Transverse colon (tissue), 4 donors: ENCODE results near the gene SUCO. TPM values are rescaled to one million over a fixed set of nuclear protein-coding genes. Genes with fewer than 3 reads are reported as not detected.

Experiments used
- DNase-seq: peaks from one replicate; pipeline ENCODE4 v3.0.0-alpha.2; 2019
- H3K27ac ChIP-seq, 4 donors: fragments of 200-600 bp; sonication (generic); 2 replicates each; pipeline ENCODE4 v1.5.1; 2016 to 2018; ENCODE audit warnings: inconsistent platforms in 4 of 4
- H3K27me3 ChIP-seq: fragments of 200-600 bp; sonication (generic); 2 replicates; pipeline ENCODE4 v1.5.1; 2017; ENCODE audit warnings: inconsistent platforms
- H3K36me3 ChIP-seq, 4 donors: fragments of 200-600 bp; sonication (generic); 2 replicates each; pipeline ENCODE4 v1.5.1; 2017 to 2019; ENCODE audit warnings: inconsistent platforms in 4 of 4
- H3K4me1 ChIP-seq, 4 donors: fragments of 200-600 bp; sonication (generic); 2 replicates each; pipeline ENCODE4 v1.5.1; 2017 to 2020; ENCODE audit warnings: inconsistent platforms in 4 of 4
- H3K4me3 ChIP-seq, 4 donors: fragments of 200-600 bp; sonication (generic); 1 replicate in 1 of 4; 2 replicates in 3 of 4; pipeline versions ENCODE4 v1.5.1 to v1.6.1; 2017 to 2019; ENCODE audit warnings: inconsistent platforms in 4 of 4
- H3K9me3 ChIP-seq, 2 donors: fragments of 200-600 bp; sonication (generic); 2 replicates each; pipeline ENCODE4 v1.5.1; 2017 to 2019; ENCODE audit warnings: inconsistent platforms in 2 of 2
- EP300 ChIP-seq: sonication (generic); formaldehyde crosslinking; IDR thresholded peaks from one replicate; pipeline ENCODE4 v1.6.1; 2017; ENCODE audit warnings: antibody characterized with exemption, low read depth
- POLR2A ChIP-seq: fragments of 450-650 bp; IDR thresholded peaks from one replicate; pipeline ENCODE4 v1.6.1; 2016; ENCODE audit warnings: antibody characterized with exemption, mild to moderate bottlenecking, moderate library complexity
- POLR2AphosphoS5 ChIP-seq, 3 donors: sonication (generic); formaldehyde crosslinking; IDR thresholded peaks; one replicate each; pipeline ENCODE4 v1.6.1; 2016; ENCODE audit warnings: antibody characterized with exemption in 3 of 3
- WGBS, 2 donors: methylation state at CpG; one replicate each; pipeline ENCODE4 v1.1.5; 2018; ENCODE audit warnings: low coverage in 1 of 2; 5-methylcytosine and 5-hydroxymethylcytosine counted together
- in situ Hi-C, 4 donors: fragments of 200-750 bp; cut with MboI; loops; one replicate each; pipeline versions ENCODE4 v1.15.0 to v1.15.1; 2017; ENCODE audit warnings: low sequenced_read_pairs in 3 of 4, low pct_ligation_motif_present in 1 of 4, low pct_unique_long_range_greater_than_20kb in 1 of 4
- intact Hi-C: fragments of 100-400 bp; cut with DNase I; formaldehyde crosslinking; loops from one replicate; pipeline ENCODE4 v1.15.1; 2023; ENCODE audit warnings: low total_unique reads
- total RNA-seq, 4 donors: library from RNA; depleted of rRNA; stranded (reverse); fragments of >200 nt; gene quantifications; one replicate each; pipeline ENCODE4 v1.1.0, GENCODE V29; 2016
- TF ChIP-seq, protein P1 (sequence below), 5 experiments: fragments of 200-600 bp in 3 of 5; fragments of 450-650 bp in 2 of 5; sonication (generic) in 3 of 5; IDR thresholded peaks; 1 replicate in 2 of 5; 2 replicates in 3 of 5; pipeline ENCODE4 v1.5.1; 2016 to 2017; ENCODE audit warnings: antibody characterized with exemption in 5 of 5, inconsistent platforms in 3 of 5, mild to moderate bottlenecking in 2 of 5, moderate library complexity in 1 of 5

SUCO gene
- total RNA-seq, 4 donors from 2014 or later: 10.1 to 48.4 (median 21.6) TPM

DNA sequence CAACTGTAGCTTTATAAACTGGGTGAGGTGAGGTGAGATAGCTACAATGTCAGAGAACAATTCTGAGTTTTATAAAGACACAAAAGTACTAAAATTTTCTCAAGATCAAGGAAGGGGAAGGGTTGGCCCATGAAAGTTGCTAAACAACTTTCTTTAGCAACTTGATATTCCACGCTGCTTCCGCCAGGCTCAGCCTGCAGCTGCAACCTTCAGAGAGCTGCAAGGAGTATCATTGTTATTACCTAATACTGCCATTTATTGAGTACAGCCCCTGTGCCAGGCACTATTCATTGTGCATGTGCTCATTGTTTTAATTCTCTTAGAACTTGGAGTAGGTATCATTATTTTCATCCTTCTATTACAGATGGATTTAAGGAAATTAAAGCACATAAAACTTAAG is 34.1 kb upstream of the SUCO start:
- Histone ChIP-seq H3K27me3 (no peaks in the 10 kb centered on the region), H3K9me3 (no peaks in the 10 kb centered on the region), H3K4me1 (peaks cover 0 to 4% (median 0%) of the 10 kb centered on the region in 4 donors), H3K27ac (no peak overlapping the region), H3K36me3 (no peaks in the 10 kb centered on the region), H3K4me3 (no peak overlapping the region)
- TF ChIP-seq, protein P1, sequence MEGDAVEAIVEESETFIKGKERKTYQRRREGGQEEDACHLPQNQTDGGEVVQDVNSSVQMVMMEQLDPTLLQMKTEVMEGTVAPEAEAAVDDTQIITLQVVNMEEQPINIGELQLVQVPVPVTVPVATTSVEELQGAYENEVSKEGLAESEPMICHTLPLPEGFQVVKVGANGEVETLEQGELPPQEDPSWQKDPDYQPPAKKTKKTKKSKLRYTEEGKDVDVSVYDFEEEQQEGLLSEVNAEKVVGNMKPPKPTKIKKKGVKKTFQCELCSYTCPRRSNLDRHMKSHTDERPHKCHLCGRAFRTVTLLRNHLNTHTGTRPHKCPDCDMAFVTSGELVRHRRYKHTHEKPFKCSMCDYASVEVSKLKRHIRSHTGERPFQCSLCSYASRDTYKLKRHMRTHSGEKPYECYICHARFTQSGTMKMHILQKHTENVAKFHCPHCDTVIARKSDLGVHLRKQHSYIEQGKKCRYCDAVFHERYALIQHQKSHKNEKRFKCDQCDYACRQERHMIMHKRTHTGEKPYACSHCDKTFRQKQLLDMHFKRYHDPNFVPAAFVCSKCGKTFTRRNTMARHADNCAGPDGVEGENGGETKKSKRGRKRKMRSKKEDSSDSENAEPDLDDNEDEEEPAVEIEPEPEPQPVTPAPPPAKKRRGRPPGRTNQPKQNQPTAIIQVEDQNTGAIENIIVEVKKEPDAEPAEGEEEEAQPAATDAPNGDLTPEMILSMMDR (IDR thresholded peaks at IDR 0.05): no peak
- TF ChIP-seq EP300: no peak
- TF ChIP-seq POLR2A: no peak
- TF ChIP-seq POLR2AphosphoS5 (IDR thresholded peaks at IDR 0.05): no peak
- intact Hi-C loops (no loop called here), in situ Hi-C loops (no loop called here)
- no peak for DNase-seq
- WGBS, 2 donors: 86 to 91% methylated on average over 2 of the region's 2 CpGs

- intact Hi-C loops (no loop called here), in situ Hi-C loops (no loop called here)
- no peak overlapping the region for H3K27ac ChIP-seq
- peaks cover 0 to 4% (median 0%) of the 10 kb centered on the region in 4 donors for H3K4me1 ChIP-seq
- 85 to 100% methylated on average over 1 to 3 of the region's 3 CpGs for WGBS, 2 donors
- peak; percentile 10 for DNase-seq
- H3K4me3 ChIP-seq: no peak overlapping the region
- H3K36me3 ChIP-seq: no peaks in the 10 kb centered on the region
- H3K9me3 ChIP-seq: no peaks in the 10 kb centered on the region
- no peaks in the 10 kb centered on the region for H3K27me3 ChIP-seq
- TF ChIP-seq POLR2A (no peak), POLR2AphosphoS5 (IDR thresholded peaks at IDR 0.05) (no peak), EP300 (no peak)
- TF ChIP-seq, protein P1 (IDR thresholded peaks at IDR 0.05): no peak
Measured at GRCh38 chr1:172499636-172500141, 33.3 kb upstream of the SUCO start.

GRCh38 chr1:172500207-172500606 is 32.7 kb upstream of the SUCO start:
- Histone ChIP-seq H3K4me1 (peaks cover 0 to 4% (median 0%) of the 10 kb centered on the region in 4 donors), H3K4me3 (no peak overlapping the region), H3K27me3 (no peaks in the 10 kb centered on the region), H3K36me3 (no peaks in the 10 kb centered on the region), H3K9me3 (no peaks in the 10 kb centered on the region), H3K27ac (no peak overlapping the region)
- TF ChIP-seq, protein P1 (IDR thresholded peaks at IDR 0.05): no peak
- TF ChIP-seq EP300 (no peak), POLR2A (no peak), POLR2AphosphoS5 (IDR thresholded peaks at IDR 0.05) (no peak)
- WGBS, 2 donors: 40 to 66% methylated on average over 1 to 2 of the region's 2 CpGs
- intact Hi-C loops (no loop called here), in situ Hi-C loops (no loop called here)
- DNase-seq: no peak

- TF ChIP-seq POLR2A (no peak), POLR2AphosphoS5 (IDR thresholded peaks at IDR 0.05) (no peak), EP300 (no peak)
- TF ChIP-seq, protein P1 (IDR thresholded peaks at IDR 0.05): no peak
- no peaks in the 10 kb centered on the region for H3K27me3 ChIP-seq
- H3K4me1 ChIP-seq: no peaks in the 10 kb centered on the region
- H3K9me3 ChIP-seq: no peaks in the 10 kb centered on the region
- H3K27ac ChIP-seq: no peak overlapping the region
- H3K4me3 ChIP-seq: no peak overlapping the region
- intact Hi-C loops (no loop called here), in situ Hi-C loops (no loop called here)
- DNase-seq: no peak
- no peaks in the 10 kb centered on the region for H3K36me3 ChIP-seq
Measured at GRCh38 chr1:172507741-172508140, 25.2 kb upstream of the SUCO start.
